Measurements from ENCODE around the gene ANXA8. TPM values are rescaled to one million over a fixed set of nuclear protein-coding genes. Genes with fewer than 3 reads are reported as not detected.

Gene ANXA8
- total and polyA plus RNA-seq, 2 of the 13 experiments (the other 11 are each of a cell fraction or from before 2014, with no cell fraction given): not detected

DNA sequence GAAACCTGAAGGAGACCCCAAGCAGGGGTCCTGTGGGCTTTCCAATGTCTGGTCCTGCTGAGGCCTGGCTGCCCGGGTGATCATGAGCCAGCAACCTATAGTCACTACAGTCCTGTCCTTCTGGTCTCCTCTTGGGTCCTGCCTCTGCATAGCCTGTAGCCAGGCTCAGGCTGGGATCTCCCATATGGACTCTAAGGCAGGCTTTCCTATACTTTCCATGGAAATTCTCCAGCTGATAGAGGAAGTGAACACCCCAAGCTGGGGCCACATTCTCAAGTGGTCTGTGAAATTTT is 26.4 kb downstream of the ANXA8 start:
- no TSS peak for BruUV-seq (replicated peaks)
- TF ChIP-seq, protein P1, sequence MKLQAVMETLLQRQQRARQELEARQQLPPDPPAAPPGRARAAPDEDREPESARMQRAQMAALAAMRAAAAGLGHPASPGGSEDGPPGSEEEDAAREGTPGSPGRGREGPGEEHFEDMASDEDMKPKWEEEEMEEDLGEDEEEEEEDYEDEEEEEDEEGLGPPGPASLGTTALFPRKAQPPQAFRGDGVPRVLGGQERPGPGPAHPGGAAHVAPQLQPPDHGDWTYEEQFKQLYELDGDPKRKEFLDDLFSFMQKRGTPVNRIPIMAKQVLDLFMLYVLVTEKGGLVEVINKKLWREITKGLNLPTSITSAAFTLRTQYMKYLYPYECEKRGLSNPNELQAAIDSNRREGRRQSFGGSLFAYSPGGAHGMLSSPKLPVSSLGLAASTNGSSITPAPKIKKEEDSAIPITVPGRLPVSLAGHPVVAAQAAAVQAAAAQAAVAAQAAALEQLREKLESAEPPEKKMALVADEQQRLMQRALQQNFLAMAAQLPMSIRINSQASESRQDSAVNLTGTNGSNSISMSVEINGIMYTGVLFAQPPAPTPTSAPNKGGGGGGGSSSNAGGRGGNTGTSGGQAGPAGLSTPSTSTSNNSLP (IDR thresholded peaks at IDR 0.05; ENCODE audit: low read depth, low read length): no peak
- TF ChIP-seq, protein P2, sequence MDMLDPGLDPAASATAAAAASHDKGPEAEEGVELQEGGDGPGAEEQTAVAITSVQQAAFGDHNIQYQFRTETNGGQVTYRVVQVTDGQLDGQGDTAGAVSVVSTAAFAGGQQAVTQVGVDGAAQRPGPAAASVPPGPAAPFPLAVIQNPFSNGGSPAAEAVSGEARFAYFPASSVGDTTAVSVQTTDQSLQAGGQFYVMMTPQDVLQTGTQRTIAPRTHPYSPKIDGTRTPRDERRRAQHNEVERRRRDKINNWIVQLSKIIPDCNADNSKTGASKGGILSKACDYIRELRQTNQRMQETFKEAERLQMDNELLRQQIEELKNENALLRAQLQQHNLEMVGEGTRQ (IDR thresholded peaks at IDR 0.05; ENCODE audit: low read depth, low read length): no peak
- TF ChIP-seq, protein P2 (CRISPR knock-in tag; IDR thresholded peaks at IDR 0.05; ENCODE audit: borderline replicate concordance): no peak
- TF ChIP-seq, protein P3, sequence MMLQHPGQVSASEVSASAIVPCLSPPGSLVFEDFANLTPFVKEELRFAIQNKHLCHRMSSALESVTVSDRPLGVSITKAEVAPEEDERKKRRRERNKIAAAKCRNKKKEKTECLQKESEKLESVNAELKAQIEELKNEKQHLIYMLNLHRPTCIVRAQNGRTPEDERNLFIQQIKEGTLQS (CRISPR knock-in tag; IDR thresholded peaks at IDR 0.05): no peak
- TF ChIP-seq RAD51 (IDR thresholded peaks at IDR 0.05; ENCODE audit: borderline replicate concordance): no peak
- TF ChIP-seq, protein P4, sequence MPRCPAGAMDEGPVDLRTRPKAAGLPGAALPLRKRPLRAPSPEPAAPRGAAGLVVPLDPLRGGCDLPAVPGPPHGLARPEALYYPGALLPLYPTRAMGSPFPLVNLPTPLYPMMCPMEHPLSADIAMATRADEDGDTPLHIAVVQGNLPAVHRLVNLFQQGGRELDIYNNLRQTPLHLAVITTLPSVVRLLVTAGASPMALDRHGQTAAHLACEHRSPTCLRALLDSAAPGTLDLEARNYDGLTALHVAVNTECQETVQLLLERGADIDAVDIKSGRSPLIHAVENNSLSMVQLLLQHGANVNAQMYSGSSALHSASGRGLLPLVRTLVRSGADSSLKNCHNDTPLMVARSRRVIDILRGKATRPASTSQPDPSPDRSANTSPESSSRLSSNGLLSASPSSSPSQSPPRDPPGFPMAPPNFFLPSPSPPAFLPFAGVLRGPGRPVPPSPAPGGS (CRISPR knock-in tag; IDR thresholded peaks at IDR 0.05): no peak
- no peak for TF ChIP-seq CREB1 (IDR thresholded peaks at IDR 0.05)
- TF ChIP-seq CREB1 (CRISPR knock-in tag; IDR thresholded peaks at IDR 0.05): no peak
- TF ChIP-seq, protein P5, sequence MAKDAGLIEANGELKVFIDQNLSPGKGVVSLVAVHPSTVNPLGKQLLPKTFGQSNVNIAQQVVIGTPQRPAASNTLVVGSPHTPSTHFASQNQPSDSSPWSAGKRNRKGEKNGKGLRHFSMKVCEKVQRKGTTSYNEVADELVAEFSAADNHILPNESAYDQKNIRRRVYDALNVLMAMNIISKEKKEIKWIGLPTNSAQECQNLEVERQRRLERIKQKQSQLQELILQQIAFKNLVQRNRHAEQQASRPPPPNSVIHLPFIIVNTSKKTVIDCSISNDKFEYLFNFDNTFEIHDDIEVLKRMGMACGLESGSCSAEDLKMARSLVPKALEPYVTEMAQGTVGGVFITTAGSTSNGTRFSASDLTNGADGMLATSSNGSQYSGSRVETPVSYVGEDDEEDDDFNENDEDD (CRISPR knock-in tag; IDR thresholded peaks at IDR 0.05; ENCODE audit: borderline replicate concordance): no peak
- no peak for TF ChIP-seq HES4 (CRISPR knock-in tag; IDR thresholded peaks at IDR 0.05; ENCODE audit: borderline replicate concordance)
- TF ChIP-seq, protein P6, sequence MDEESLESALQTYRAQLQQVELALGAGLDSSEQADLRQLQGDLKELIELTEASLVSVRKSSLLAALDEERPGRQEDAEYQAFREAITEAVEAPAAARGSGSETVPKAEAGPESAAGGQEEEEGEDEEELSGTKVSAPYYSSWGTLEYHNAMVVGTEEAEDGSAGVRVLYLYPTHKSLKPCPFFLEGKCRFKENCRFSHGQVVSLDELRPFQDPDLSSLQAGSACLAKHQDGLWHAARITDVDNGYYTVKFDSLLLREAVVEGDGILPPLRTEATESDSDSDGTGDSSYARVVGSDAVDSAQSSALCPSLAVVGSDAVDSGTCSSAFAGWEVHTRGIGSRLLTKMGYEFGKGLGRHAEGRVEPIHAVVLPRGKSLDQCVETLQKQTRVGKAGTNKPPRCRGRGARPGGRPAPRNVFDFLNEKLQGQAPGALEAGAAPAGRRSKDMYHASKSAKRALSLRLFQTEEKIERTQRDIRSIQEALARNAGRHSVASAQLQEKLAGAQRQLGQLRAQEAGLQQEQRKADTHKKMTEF (CRISPR knock-in tag; IDR thresholded peaks at IDR 0.05): no peak

More for the DNA sequence above, 26.4 kb downstream of the ANXA8 start:
- Histone ChIP-seq H3K36me3 (replicated peaks in 1 of 2; ENCODE audit: control insufficient read depth in 1 of 2, insufficient read depth in 2 of 2, low read length in 2 of 2) (no peaks in the 10 kb centered on the region), H3K4me2 (ENCODE audit: low read depth, low read length) (no peak overlapping the region), H2AFZ (ENCODE audit: low read length) (no peak overlapping the region), H3K27ac (ENCODE audit: extremely low read length, insufficient read depth, low read length) (no peak overlapping the region), H3K27me3 (ENCODE audit: control insufficient read depth in 1 of 2, insufficient read depth in 2 of 2, low read length in 2 of 2) (peaks cover 3 to 16% of the 10 kb centered on the region in 2 experiments; a peak in 4 of 5 replicates), H3K79me2 (ENCODE audit: insufficient read depth, low read length) (no peaks in the 10 kb centered on the region), H3K9me3 (ENCODE audit: low read length) (no peaks in the 10 kb centered on the region), H3K4me1 (ENCODE audit: insufficient read depth, low read length) (peaks cover 33% of the 10 kb centered on the region), H3K9ac (ENCODE audit: insufficient read depth, low read depth, low read length) (no peak overlapping the region), H3K4me3 (replicated peaks in 1 of 3; ENCODE audit: insufficient read depth in 1 of 3, low read depth in 2 of 3, low read length in 3 of 3) (no peak overlapping the region), H4K20me1 (ENCODE audit: insufficient read depth, low read length) (no peaks in the 10 kb centered on the region)
- no peak for ATAC-seq
- POLR2A ChIA-PET: no interaction called here
- intact Hi-C loops (cut with micrococcal nuclease; ENCODE audit: unreplicated experiment): no loop called here
- in situ Hi-C loops (cut with HindIII; ENCODE audit: extremely low pct_ligation_motif_present, low pct_unique_long_range_greater_than_20kb): no loop called here
- no CpG with 5 or more reads among the region's 1 CpG for WGBS (ENCODE audit: low lambda C conversion rate)
- CTCF ChIA-PET (ENCODE audit: low intra/inter-chr PET ratio, low total read pairs): no interaction called here
- no peak for FAIRE-seq
- no peak for DNase-seq (ENCODE audit: low spot score)
